Uterus (tissue), 4 donors: Measurements from ENCODE around the gene PIN1. TPM values are rescaled to one million over a fixed set of nuclear protein-coding genes. Genes with fewer than 3 reads are reported as not detected.

ENCODE experiments used
- DNase-seq, 2 donors: peaks; one replicate each; pipeline ENCODE4 v3.0.0-alpha.2; 2019 to 2020
- H3K27ac ChIP-seq, 2 donors: fragments of 200-600 bp; sonication (generic); 1 replicate in 1 of 2; 2 replicates in 1 of 2; pipeline ENCODE4 v1.5.1; 2016 to 2018
- H3K27me3 ChIP-seq, 2 donors: fragments of 200-600 bp; sonication (generic); one replicate each; pipeline ENCODE4 v1.5.1; 2018 to 2019; ENCODE audit warnings: control low read depth in 1 of 2
- H3K36me3 ChIP-seq, 2 donors: fragments of 200-600 bp; sonication (generic); one replicate each; pipeline ENCODE4 v1.5.1; 2019; ENCODE audit warnings: control low read depth in 1 of 2
- H3K4me1 ChIP-seq, 2 donors: fragments of 200-600 bp; sonication (generic); one replicate each; pipeline ENCODE4 v1.5.1; 2018 to 2019; ENCODE audit warnings: control low read depth in 1 of 2
- H3K4me3 ChIP-seq, 2 donors: fragments of 200-600 bp; sonication (generic); 1 replicate in 1 of 2; 2 replicates in 1 of 2; pipeline ENCODE4 v1.5.1; 2018 to 2019; ENCODE audit warnings: mild to moderate bottlenecking in 1 of 2
- H3K9me3 ChIP-seq, 2 donors: fragments of 200-600 bp; sonication (generic); one replicate each; pipeline ENCODE4 v1.5.1; 2019; ENCODE audit warnings: control low read depth in 1 of 2
- POLR2A ChIP-seq, 2 donors: fragments of 450-650 bp; IDR thresholded peaks; one replicate each; pipeline ENCODE4 v1.6.1; 2016; ENCODE audit warnings: antibody characterized with exemption in 2 of 2, mild to moderate bottlenecking in 1 of 2, moderate library complexity in 1 of 2
- intact Hi-C: fragments of 100-400 bp; cut with DNase I; formaldehyde crosslinking; loops from one replicate; pipeline ENCODE4 v1.15.1; 2023; ENCODE audit warnings: low total_unique reads
- total RNA-seq, 4 donors: library from RNA; depleted of rRNA in 3 of 4; stranded (reverse); fragments of >200 nt in 3 of 4; gene quantifications; one replicate each; pipeline versions ENCODE4 v1.1.0 to v1.2.4, GENCODE V29; 2014 to 2023
- TF ChIP-seq, protein P1 (sequence below), 4 experiments: fragments of 200-600 bp in 2 of 4; fragments of 450-650 bp in 2 of 4; sonication (generic) in 2 of 4; IDR thresholded peaks; one replicate each; pipeline ENCODE4 v1.5.1; 2016 to 2019; ENCODE audit warnings: antibody characterized with exemption in 4 of 4, mild to moderate bottlenecking in 2 of 4, moderate library complexity in 1 of 4
- donor health status: DM: yes; HTN: yes; CAD: no.

Gene PIN1
- total RNA-seq, 4 donors from 2014 or later = 36.5 to 85.3 (median 56.9) TPM

GRCh38 chr19:9863759-9864158 lies 28.6 kb downstream of the PIN1 start:
- intact Hi-C loops = no loop called here

GRCh38 chr19:9865732-9866501 lies 30.8 kb downstream of the PIN1 start:
- H3K4me1 ChIP-seq = no peaks in the 10 kb centered on the region
- H3K9me3 ChIP-seq = no peaks in the 10 kb centered on the region
- H3K36me3 ChIP-seq = no peaks in the 10 kb centered on the region
- DNase-seq = no peak
- H3K27ac ChIP-seq = no peak overlapping the region
- intact Hi-C loops = no loop called here
- TF ChIP-seq POLR2A (IDR thresholded peaks at IDR 0.05) = no peak
- H3K27me3 ChIP-seq = no peaks in the 10 kb centered on the region
- no peak overlapping the region for H3K4me3 ChIP-seq

More at GRCh38 chr19:9863759-9864158, 28.6 kb downstream of the PIN1 start:
- TF ChIP-seq, protein P1, sequence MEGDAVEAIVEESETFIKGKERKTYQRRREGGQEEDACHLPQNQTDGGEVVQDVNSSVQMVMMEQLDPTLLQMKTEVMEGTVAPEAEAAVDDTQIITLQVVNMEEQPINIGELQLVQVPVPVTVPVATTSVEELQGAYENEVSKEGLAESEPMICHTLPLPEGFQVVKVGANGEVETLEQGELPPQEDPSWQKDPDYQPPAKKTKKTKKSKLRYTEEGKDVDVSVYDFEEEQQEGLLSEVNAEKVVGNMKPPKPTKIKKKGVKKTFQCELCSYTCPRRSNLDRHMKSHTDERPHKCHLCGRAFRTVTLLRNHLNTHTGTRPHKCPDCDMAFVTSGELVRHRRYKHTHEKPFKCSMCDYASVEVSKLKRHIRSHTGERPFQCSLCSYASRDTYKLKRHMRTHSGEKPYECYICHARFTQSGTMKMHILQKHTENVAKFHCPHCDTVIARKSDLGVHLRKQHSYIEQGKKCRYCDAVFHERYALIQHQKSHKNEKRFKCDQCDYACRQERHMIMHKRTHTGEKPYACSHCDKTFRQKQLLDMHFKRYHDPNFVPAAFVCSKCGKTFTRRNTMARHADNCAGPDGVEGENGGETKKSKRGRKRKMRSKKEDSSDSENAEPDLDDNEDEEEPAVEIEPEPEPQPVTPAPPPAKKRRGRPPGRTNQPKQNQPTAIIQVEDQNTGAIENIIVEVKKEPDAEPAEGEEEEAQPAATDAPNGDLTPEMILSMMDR (IDR thresholded peaks at IDR 0.05) = no peak
- TF ChIP-seq POLR2A (IDR thresholded peaks at IDR 0.05) = no peak
- Histone ChIP-seq H3K27ac (no peak overlapping the region), H3K36me3 (no peaks in the 10 kb centered on the region), H3K4me1 (no peaks in the 10 kb centered on the region), H3K9me3 (no peaks in the 10 kb centered on the region), H3K4me3 (no peak overlapping the region), H3K27me3 (no peaks in the 10 kb centered on the region)
- no peak for DNase-seq

GRCh38 chr19:9868983-9869617 lies 34.0 kb downstream of the PIN1 start:
- H3K4me3 ChIP-seq = no peak overlapping the region
- no peaks in the 10 kb centered on the region for H3K4me1 ChIP-seq
- H3K27ac ChIP-seq = no peak overlapping the region
- intact Hi-C loops = no loop called here
- H3K27me3 ChIP-seq = no peaks in the 10 kb centered on the region
- no peaks in the 10 kb centered on the region for H3K36me3 ChIP-seq
- TF ChIP-seq, protein P1 (IDR thresholded peaks at IDR 0.05) = no peak
- TF ChIP-seq POLR2A (IDR thresholded peaks at IDR 0.05) = no peak
- no peaks in the 10 kb centered on the region for H3K9me3 ChIP-seq
- no peak for DNase-seq

DNA sequence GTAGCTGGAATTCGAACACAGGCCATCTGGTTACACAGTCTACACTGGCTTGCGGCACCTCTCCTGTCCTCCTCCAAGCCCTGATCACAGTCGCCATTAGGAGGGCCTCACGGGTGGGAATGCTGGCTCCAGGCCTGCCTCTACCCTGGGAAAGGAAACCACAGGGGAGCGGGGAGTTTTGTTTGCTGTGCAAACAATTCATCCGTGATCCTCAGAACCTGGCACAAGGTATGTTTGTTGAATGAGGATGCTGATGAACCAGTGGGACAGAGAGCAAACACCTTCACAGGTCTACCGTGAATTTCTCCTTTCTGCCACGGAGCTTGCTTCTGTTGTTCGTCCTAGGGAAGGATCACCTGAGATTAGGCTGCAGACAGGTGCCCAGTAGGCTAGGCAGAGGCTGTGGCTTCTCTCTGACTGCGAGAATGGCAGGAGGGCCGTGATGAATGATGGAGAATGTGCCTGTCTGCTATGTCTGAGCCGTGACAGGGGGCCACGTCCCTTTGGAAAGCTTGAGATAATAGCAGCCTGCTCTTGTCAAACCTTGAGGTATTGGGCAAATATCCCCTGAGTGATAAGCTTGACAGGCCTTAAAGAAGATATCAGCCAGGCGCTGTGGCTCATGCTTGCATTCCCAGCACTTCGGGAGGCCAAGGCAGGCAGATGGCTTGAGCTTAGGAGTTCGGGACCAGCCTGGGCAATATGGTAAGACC lies 36.7 kb downstream of the PIN1 start:
- no peaks in the 10 kb centered on the region for H3K9me3 ChIP-seq
- no peaks in the 10 kb centered on the region for H3K27me3 ChIP-seq
- no peak overlapping the region for H3K27ac ChIP-seq
- no peak for TF ChIP-seq POLR2A (IDR thresholded peaks at IDR 0.05)
- TF ChIP-seq, protein P1 (IDR thresholded peaks at IDR 0.05) = no peak
- no peaks in the 10 kb centered on the region for H3K4me1 ChIP-seq
- DNase-seq = no peak
- H3K4me3 ChIP-seq = no peak overlapping the region
- no peaks in the 10 kb centered on the region for H3K36me3 ChIP-seq
- intact Hi-C loops = no loop called here

- TF ChIP-seq, protein P1 (IDR thresholded peaks at IDR 0.05) = no peak
- no peak for TF ChIP-seq POLR2A (IDR thresholded peaks at IDR 0.05)
- Histone ChIP-seq H3K4me1 (no peaks in the 10 kb centered on the region), H3K27me3 (no peaks in the 10 kb centered on the region), H3K4me3 (no peak overlapping the region), H3K36me3 (no peaks in the 10 kb centered on the region), H3K27ac (no peak overlapping the region), H3K9me3 (no peaks in the 10 kb centered on the region)
- no peak for DNase-seq
- intact Hi-C loops = no loop called here
These were observed 37.6 kb downstream of the PIN1 start for GRCh38 chr19:9872618-9873242.
